Measurements from ENCODE around the gene FILIP1L.

Gene FILIP1L

GRCh38 chr3:100006570-100007271 lies 107.6 kb downstream of the FILIP1L start:
- DNase-seq = no peak

DNA sequence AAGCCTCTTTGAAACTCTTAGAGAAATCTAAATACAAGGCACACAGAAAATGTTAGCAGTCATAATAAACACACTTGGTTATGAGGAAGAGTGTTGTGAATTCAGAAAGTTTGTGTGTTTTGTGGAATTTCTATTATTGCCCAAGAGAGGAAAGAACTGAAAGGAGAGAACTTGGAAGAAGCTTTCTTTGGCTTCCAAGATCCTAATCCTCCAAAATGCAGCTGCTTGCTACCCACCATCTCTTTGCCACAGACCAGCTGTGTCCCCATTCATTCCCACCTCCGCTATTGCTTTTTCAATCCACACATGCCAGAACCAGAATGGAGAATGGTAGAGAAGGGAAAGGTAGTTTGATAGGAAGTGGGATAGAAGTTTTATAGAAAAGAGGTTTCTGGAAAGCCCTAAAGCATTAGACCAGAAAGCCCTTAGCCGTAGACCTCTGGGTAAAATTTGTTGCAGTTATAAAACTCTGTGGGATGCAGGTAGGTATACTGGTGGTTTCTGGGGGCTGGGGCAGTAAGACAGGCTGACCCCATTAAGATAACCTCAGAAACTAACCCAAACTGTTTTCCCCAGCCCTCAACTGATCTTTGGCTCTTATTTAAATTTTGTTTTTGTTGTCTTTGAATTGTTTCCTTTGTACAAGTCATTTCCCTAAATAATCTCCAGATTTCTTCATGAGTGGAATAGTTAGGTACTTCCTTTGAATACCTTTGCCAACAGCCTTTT lies 108.5 kb downstream of the FILIP1L start:
- DNase-seq = no peak

- DNase-seq = no peak
Measured at GRCh38 chr3:100004931-100005330, 109.4 kb downstream of the FILIP1L start.

DNA sequence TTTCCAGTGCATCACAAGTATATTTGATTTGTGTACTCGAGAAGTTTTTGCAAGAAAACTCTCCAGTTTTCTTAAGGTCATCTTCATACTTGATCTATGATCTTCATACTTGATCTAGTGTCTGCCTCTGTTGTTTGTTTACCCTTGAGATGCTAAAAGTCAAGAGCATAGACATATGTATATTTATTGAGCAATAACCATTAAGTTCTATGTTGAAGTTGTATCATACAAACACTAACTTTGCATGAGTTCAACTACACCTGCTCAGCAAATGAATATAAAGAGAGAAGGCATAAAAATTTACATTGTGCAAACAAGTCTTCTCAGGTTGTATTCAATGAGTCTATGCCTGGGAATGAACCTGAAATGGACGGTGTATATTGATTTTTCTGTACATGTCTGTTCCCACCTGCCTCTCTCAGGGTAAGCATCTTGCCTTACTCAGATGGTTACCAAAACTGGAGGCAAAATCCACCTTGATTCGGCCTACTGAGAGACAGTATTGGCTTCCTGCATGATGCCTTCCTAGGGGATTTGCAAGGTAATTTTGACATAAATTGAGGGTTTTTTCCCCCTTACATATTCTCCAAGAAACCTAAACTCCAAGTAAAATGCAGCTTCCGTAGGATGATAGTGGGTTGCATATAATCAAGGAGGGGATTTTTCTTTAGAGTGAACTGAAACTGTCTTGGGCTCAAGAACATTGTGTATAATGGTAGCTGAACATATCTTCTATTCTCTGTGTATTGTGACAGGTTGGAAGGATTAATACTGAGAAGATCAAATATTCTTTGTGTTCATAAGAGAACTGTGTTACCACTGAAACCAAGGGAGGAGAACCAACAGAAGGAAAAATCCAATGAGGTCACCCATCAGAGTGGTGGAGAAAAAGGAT lies 110.4 kb downstream of the FILIP1L start:
- no peak for DNase-seq

DNA sequence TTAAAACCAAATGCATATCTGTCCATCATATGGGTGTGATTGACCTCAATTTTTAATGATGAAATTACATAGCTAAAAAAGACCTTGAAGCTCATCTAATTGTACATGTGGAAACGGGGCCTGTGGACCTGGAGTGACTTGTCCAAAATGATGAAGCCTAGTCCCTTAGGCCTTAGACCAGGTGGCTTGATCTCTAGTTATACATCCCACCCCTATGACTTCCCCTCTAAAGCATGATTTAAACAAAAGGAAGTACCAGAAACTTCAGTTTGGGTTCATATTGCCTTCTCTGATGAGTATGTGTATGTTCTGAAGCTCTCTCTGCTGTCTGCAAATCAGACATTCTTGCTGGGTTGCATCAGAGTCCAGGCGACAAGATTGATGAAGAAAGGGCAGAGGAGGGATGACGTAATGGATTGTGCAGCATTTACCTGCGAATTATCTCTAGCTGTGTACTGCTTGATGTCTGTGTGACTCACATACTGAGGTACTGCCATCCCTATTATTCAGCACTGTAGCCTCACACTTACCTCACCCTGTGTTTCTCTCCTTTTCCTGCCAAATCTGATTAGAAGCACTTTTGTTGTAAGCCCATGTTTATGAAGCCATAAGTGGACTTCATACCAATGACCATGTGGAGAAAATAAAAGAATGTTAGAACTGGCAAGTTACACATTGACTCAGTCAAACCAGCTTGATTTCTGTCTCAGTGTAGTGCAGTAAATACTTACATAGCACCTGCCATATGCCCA lies 111.5 kb downstream of the FILIP1L start:
- no peak for DNase-seq

GRCh38 chr3:100001526-100002270 lies 112.6 kb downstream of the FILIP1L start:
- no peak for DNase-seq

DNA sequence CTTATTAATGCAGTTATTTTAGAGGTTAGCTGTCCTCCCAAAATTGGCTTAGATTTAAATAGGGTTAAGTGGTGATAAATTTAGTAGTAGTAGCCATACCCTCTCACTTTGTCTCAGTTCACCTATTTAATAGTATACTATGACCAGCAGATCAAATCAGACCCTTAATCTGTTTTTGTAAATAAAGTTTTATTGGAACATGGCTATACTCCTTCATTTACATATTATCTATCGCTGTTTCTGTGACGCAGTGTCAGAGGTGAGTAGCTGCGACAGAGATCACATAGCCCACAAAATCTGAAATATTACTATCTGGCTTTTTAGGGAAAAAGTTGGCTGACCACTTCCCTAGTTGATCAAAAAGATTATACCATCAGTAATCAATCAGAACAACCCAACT lies 113.2 kb downstream of the FILIP1L start:
- DNase-seq = no peak

GRCh38 chr3:99999536-99999935 lies 114.8 kb downstream of the FILIP1L start:
- DNase-seq = no peak

DNA sequence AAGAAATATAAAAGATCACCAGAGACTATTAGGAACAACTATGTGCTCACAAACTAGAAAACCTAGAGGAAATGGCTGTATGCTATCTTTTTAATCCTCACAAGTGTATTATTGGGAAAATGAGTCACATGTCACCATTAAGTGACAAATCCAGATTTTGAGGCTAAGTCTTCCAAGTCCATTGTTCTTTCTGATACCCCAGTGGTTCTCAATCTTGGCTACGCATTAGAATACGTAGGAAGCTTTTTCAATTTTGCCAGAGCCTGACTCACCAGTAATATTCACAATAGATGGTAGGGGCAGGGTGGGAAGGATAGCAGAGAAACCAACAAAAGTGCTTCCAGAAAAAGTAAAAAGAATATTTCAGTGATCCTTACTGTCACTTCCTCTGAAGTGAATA lies 117.0 kb downstream of the FILIP1L start:
- DNase-seq = no peak

- DNase-seq = no peak
Measured at GRCh38 chr3:99990179-99990578, 124.1 kb downstream of the FILIP1L start.

- no peak for DNase-seq
Measured at GRCh38 chr3:99984668-99985067, 129.6 kb downstream of the FILIP1L start.

DNA sequence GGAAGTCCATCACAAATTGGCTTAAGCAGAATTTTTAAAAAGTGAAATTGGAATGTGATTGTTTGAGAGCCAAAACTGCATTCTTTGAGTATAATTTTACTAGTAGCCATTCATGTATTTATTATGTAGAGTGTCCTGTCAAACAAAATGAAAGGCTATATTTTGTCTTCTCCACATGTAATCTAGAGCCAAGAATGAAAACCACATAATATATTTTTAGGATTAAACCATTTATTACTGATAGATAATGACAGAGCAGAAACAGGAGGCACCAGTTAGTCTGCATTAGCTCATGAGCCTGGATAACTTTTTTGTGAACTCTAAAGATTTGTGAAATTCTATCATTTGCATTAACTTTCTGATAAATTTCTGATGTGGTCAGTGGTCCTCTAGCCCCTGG lies 130.2 kb downstream of the FILIP1L start:
- DNase-seq = no peak

DNA sequence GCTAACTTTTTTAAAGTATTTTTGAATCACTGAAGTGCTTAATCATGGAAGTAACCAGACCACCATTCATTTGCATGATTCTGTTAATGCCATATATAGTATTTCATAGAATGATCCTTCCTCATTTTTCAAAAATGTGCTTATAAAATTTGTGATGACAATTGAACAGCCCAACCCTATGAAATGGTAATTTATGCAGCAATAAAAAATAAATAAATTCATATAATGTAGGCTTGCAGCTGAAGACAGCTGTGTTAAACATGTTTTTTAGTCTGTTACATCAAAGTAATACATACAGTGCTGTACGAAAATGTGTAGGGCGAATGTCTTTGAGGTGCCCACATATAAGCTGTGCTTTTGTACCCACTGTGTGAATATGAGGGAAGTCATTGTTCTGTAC lies 131.7 kb downstream of the FILIP1L start:
- DNase-seq = no peak

DNA sequence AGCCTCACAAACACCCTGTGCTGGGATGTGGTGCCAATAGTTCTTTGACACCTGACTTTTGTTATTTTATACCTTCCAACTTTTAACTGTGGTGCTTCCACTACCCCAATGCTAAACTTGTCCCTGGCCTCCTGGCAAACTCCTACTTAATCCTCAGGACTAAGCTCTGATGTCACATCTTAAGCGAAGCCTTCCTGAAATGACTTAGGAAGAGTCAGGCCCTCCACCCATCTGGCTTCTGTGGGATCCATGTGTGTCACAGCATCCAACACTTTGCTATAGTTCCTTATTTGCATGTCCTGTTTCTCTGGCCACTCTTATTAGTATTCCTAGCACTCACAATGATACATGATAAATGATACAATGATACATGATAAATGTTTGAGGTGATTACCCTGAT lies 133.2 kb downstream of the FILIP1L start:
- DNase-seq = no peak

DNA sequence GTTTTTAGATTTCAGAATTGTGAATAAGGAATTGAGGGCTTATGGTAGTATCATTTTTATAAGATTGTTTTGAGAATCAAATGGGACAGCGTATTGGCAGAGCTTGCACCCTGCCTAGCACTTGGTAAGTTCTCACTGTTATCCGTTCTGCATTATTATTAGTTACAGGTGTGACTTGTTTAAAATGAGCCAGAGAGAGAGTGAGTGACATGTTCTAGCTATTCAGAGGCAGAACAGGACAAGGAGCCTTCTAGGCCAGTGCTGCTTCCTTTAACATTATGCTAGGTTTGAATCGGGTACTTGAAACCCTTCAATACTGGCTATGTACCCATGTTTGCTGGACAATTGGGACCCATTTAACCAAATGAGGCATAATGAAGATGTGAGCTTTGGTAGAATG lies 133.7 kb downstream of the FILIP1L start:
- DNase-seq = no peak

DNA sequence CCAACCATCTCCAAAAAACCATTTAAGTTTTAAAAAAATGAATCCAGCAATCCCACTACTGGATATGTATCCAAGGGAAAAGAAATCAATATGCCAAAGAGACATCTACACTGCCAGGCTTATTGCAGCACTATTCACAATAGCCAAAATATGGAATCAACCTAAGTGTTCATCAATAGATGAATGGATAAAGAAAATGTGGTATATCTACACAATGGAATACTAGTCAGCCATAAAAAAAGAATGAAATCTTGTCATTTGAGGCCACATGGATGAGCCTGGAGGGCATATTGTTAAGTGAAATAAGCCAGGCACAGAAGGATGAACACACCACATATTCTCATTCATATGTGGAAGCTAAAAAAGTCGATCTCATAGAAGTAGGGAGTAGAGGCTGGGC lies 136.1 kb downstream of the FILIP1L start:
- DNase-seq = no peak

- no peak for DNase-seq
Measured at GRCh38 chr3:99976584-99976983, 137.7 kb downstream of the FILIP1L start.

DNA sequence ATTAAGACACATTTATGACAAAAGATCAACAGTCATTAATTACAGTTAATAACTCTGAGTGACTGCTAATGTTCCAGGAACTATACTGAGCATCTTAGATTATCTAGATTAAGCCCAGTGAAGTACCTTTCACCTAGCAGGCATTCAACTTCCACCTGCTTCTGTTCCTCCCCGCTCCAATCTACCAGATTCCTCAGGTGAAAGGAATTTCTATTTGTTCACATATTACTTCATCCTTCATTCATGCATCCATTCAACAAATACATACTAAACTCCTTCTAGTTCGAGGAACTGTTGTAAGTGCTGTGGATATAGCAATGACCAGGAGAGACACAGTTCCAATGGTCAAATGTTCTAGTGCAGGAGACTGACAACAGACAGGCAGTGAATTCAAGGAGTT lies 139.3 kb downstream of the FILIP1L start:
- DNase-seq = no peak

DNA sequence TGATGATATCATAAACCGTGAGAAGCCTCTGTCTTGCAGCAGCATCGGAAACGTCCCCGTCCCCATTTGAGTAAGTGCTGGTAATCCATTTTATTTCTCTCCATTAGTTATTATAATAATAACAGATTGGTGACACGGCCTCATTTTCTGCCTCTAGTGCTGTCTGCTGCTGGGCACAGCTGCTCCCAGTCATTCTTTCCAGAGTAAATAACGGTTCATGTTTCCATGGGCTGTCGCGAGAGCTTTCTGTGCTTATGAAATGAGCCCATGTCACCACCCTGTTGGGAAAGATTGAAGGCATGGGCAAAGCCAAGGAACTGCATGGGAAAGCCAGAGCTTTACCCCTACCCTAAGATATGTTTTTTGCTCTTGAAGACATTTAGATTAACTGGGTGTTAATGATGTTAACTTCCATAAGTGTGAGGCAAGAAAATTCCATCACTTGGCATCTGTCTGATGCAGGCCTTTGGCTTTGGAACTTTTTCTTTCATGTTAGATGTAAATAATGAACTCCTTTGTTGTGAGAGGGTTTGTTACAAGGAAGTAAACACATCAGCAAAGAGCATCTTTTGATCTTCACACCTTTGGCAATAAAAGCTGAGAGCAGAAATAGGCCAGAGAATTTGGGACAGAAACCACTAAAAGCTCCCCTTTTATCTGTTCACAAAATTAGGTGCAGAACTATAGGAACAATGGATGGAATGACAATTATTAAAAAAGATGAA lies 141.8 kb downstream of the FILIP1L start:
- DNase-seq = no peak

- DNase-seq = no peak
Measured at GRCh38 chr3:99971761-99972160, 142.5 kb downstream of the FILIP1L start.

GRCh38 chr3:99970198-99970597 lies 144.1 kb downstream of the FILIP1L start:
- DNase-seq = no peak

Measured in inflammatory macrophage (primary cell).